MM.1S (cell line): Measurements from ENCODE around the gene PSMA7.
"Not testable (repeated sequence)": the region's sequence is repeated elsewhere in the genome, so short reads cannot be mapped to it uniquely, and the experiment has no call there.

Experiments used
- DNase-seq: peaks from one replicate; pipeline ENCODE4 v3.0.0-alpha.2; 2015
- H2AFZ ChIP-seq: fragments of 300-600 bp; sonication (generic); 2 replicates; pipeline ENCODE4 v1.6.0; 2016; ENCODE audit warnings: antibody characterized with exemption, low read length
- H3F3A ChIP-seq: fragments of 300-600 bp; sonication (generic); 2 replicates; pipeline ENCODE4 v1.6.1; 2016; ENCODE audit warnings: mild to moderate bottlenecking, antibody characterized with exemption, low read length, moderate library complexity, mixed read lengths; ENCODE audit not compliant: insufficient read depth
- H3K27ac ChIP-seq: fragments of 300-600 bp; sonication (generic); 2 replicates; pipeline ENCODE4 v1.5.1; 2016; ENCODE audit warnings: mild to moderate bottlenecking, low read length
- H3K27me3 ChIP-seq: fragments of 300-600 bp; sonication (generic); replicated peaks from 2 replicates; pipeline ENCODE4 v1.6.0; 2016; ENCODE audit warnings: low read length; ENCODE audit not compliant: insufficient read depth
- H3K36me3 ChIP-seq: fragments of 300-600 bp; sonication (generic); replicated peaks from 2 replicates; pipeline ENCODE4 v1.6.1; 2016; ENCODE audit warnings: mild to moderate bottlenecking, low read length, mixed read lengths; ENCODE audit not compliant: insufficient read depth
- H3K4me1 ChIP-seq: fragments of 300-600 bp; sonication (generic); 2 replicates; pipeline ENCODE4 v1.6.1; 2016; ENCODE audit warnings: low read length, mixed read lengths
- H3K4me2 ChIP-seq: fragments of 300-600 bp; sonication (generic); 2 replicates; pipeline ENCODE4 v1.6.0; 2016; ENCODE audit warnings: low read depth, low read length
- H3K4me3 ChIP-seq: fragments of 300-600 bp; sonication (generic); 2 replicates; pipeline ENCODE4 v1.5.1; 2016; ENCODE audit warnings: low read length, mixed read lengths
- H3K79me2 ChIP-seq: fragments of 300-600 bp; sonication (generic); 2 replicates; pipeline ENCODE4 v1.6.1; 2016; ENCODE audit warnings: mixed run types, low read length, mixed read lengths
- H3K9ac ChIP-seq: fragments of 300-600 bp; sonication (generic); 2 replicates; pipeline ENCODE4 v1.6.1; 2016; ENCODE audit warnings: low read length, mixed read lengths
- H3K9me2 ChIP-seq: fragments of 300-600 bp; sonication (generic); replicated peaks from 2 replicates; pipeline ENCODE4 v1.6.1; 2016; ENCODE audit warnings: mild to moderate bottlenecking, low read length, mixed read lengths; ENCODE audit not compliant: insufficient read depth
- H3K9me3 ChIP-seq: fragments of 300-600 bp; sonication (generic); replicated peaks from 2 replicates; pipeline ENCODE4 v1.6.1; 2016; ENCODE audit warnings: mild to moderate bottlenecking, low read length, mixed read lengths; ENCODE audit not compliant: insufficient read depth
- H4K20me1 ChIP-seq: fragments of 300-600 bp; sonication (generic); 2 replicates; pipeline ENCODE4 v1.6.1; 2016; ENCODE audit warnings: mild to moderate bottlenecking, low read length, moderate library complexity, mixed read lengths; ENCODE audit not compliant: insufficient read depth
- CTCF ChIP-seq: fragments of 300-600 bp; sonication (generic); IDR thresholded peaks from 2 replicates; pipeline ENCODE4 v1.5.1; 2016; ENCODE audit warnings: antibody characterized with exemption, low read length, mixed read lengths
- EZH2 ChIP-seq: fragments of 300-600 bp; sonication (generic); optimal IDR thresholded peaks from 2 replicates; pipeline ENCODE3; 2017; ENCODE audit warnings: low read depth, mild to moderate bottlenecking, antibody characterized with exemption, low read length, mixed read lengths
- EZH2phosphoT487 ChIP-seq: fragments of 300-600 bp; sonication (generic); IDR thresholded peaks from 2 replicates; pipeline ENCODE4 v1.6.1; 2018; ENCODE audit warnings: antibody characterized with exemption, low read length

Gene PSMA7

DNA sequence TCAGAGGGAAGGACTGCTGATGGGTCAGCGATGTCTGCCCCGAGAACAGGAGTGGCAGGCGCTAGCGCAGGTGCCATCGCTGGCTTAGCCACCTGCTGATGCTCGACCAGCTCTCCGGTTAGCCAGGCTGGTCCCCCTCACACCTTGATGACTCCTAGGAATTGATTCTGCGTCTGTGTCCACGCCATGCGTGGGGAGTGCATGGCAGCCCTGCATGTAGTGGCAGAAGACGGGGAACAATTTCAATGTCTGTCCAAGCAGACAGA, 7.0 kb upstream of the PSMA7 start:
- Histone ChIP-seq H3K27ac (no peak overlapping the region), H3K27me3 (no peaks in the 10 kb centered on the region), H3K9me3 (no peaks in the 10 kb centered on the region), H2AFZ (no peak overlapping the region), H3K79me2 (peaks cover 83% of the 10 kb centered on the region), H3K4me3 (no peak overlapping the region), H3K36me3 (no peaks in the 10 kb centered on the region), H4K20me1 (0 out of 2 replicates have a peak, but pooled peaks cover 6% of the 10 kb centered on the region), H3K4me1 (peaks cover under 1% of the 10 kb centered on the region; the same call in 1 of the 2 replicates), H3K9me2 (no peaks in the 10 kb centered on the region), H3K9ac (no peak overlapping the region), H3F3A (no peaks in the 10 kb centered on the region), H3K4me2 (no peak overlapping the region)
- TF ChIP-seq EZH2 (no peak), EZH2phosphoT487 (no peak), CTCF (no peak)
- no peak for DNase-seq

DNA sequence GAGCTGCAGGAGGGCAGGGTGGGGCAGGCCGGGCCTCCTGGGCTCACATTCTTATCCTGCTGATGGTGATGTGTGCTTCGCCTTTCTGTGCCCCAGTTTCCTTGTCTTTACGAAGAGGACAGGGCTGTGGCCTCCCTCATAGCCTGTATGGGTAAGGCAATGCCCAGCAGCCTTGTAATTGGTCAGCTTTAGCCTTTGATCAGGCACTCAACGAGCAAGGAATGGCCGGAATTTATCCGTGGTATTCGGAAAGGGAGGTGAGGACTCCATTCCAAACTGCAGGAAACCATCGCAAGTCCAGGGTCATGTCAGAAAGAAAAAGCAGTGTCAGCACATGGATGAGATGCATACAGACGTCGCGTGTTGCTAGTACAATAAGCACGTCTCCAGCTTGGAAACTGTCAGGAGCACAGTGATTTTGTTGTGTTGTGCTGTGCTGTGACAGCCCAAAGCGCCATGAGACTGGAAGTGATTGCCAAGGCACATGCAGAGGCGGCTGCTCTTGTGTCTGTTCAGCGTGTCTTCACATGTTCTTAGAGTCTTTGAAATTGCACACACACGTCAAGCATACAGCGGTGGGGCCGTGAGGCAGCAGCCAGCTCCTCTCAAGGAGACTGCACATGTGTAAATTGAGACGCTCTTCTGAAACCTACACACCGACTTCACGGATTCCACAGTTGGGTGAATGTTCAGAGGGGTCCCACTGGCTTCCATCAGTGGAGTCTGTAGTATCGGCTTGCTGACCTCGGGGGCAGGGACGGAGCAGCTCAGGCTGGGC, 6.5 kb upstream of the PSMA7 start:
- Histone ChIP-seq H2AFZ (no peak overlapping the region), H3K9me3 (no peaks in the 10 kb centered on the region), H4K20me1 (peaks cover 11% of the 10 kb centered on the region; the same call in 1 of the 2 replicates), H3K27ac (no peak overlapping the region), H3K9me2 (no peaks in the 10 kb centered on the region), H3K4me2 (no peak overlapping the region), H3K4me1 (peaks cover 6% of the 10 kb centered on the region), H3K36me3 (no peaks in the 10 kb centered on the region), H3K79me2 (peaks cover 86% of the 10 kb centered on the region), H3K27me3 (no peaks in the 10 kb centered on the region), H3K4me3 (no peak overlapping the region), H3K9ac (no peak overlapping the region), H3F3A (peaks cover 2% of the 10 kb centered on the region; the same call in 1 of the 2 replicates)
- TF ChIP-seq EZH2 = no peak
- TF ChIP-seq EZH2phosphoT487 = no peak
- TF ChIP-seq CTCF = no peak
- DNase-seq = no peak

GRCh38 chr20:62148908-62149314, 5.7 kb upstream of the PSMA7 start:
- H3K36me3 ChIP-seq = no peaks in the 10 kb centered on the region
- no peaks in the 10 kb centered on the region for H3K9me2 ChIP-seq
- H3F3A ChIP-seq = peaks cover 6% of the 10 kb centered on the region; the same call in 1 of the 2 replicates
- H3K9ac ChIP-seq = no peak overlapping the region
- peaks cover 12% of the 10 kb centered on the region; the same call in 1 of the 2 replicates for H4K20me1 ChIP-seq
- no peak overlapping the region for H3K4me3 ChIP-seq
- H3K27ac ChIP-seq = no peak overlapping the region
- no peak overlapping the region for H3K4me2 ChIP-seq
- H3K4me1 ChIP-seq = peaks cover 9% of the 10 kb centered on the region
- H2AFZ ChIP-seq = no peak overlapping the region
- H3K9me3 ChIP-seq = no peaks in the 10 kb centered on the region
- no peak for TF ChIP-seq EZH2
- no peak for TF ChIP-seq CTCF
- TF ChIP-seq EZH2phosphoT487 = no peak
- no peak for DNase-seq
- no peaks in the 10 kb centered on the region for H3K27me3 ChIP-seq
- peaks cover 84% of the 10 kb centered on the region for H3K79me2 ChIP-seq

DNA sequence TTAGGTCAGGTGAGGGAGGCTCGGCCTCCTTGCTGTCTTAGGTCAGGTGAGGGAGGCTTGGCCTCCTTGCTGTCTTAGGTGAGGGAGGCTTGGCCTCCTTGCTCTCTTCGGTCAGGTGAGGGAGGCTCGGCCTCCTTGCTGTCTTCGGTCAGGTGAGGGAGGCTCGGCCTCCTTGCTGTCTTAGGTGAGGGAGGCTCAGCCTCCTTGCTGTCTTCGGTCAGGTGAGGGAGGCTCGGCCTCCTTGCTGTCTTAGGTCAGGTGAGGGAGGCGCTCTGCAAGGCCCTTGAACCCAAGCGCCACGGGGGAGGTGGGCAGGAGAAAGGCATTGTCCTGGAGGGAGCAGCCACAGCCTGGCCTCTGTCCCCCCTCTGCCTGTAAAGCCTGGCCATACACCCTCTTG, 5.2 kb upstream of the PSMA7 start:
- peaks cover 83% of the 10 kb centered on the region for H3K79me2 ChIP-seq
- H3K9me2 ChIP-seq = not testable (repeated sequence)

More for the DNA sequence above, 5.2 kb upstream of the PSMA7 start:
- peaks cover 12% of the 10 kb centered on the region; the same call in 1 of the 2 replicates for H4K20me1 ChIP-seq
- not testable (repeated sequence) for H3K36me3 ChIP-seq, H3K27me3 ChIP-seq, H3K9ac ChIP-seq, H3K9me3 ChIP-seq, H3K4me1 ChIP-seq, DNase-seq, H2AFZ ChIP-seq, H3K4me3 ChIP-seq, H3K4me2 ChIP-seq, H3K27ac ChIP-seq, H3F3A ChIP-seq
